Kidney tubule cell (primary cell): ENCODE data around the gene SLC10A7.

Source experiments
- DNase-seq: peaks from one replicate; pipeline ENCODE4 v3.0.0-alpha.2; 2018; ENCODE audit warnings: low spot score

The SLC10A7 gene

DNA sequence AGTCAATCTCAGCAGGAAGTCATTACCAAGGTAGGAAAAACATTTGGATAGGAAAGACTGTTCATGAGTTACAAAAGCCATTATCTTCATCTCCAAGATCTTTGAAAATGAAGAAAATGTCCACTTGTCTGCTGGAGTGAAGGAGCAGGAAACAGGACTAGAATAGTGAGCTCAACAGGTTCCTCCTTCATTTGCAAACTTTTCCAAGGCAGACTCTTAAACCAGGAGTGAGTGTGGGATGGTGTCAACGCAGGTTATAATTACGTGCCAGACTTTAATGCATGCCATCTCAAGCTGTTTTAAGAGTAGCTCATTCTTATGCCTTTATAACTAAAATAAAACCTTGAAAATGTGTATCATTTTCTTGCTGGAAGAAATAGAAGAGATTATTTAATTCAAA, 310.9 kb downstream of the SLC10A7 start:
- DNase-seq: no peak

DNA sequence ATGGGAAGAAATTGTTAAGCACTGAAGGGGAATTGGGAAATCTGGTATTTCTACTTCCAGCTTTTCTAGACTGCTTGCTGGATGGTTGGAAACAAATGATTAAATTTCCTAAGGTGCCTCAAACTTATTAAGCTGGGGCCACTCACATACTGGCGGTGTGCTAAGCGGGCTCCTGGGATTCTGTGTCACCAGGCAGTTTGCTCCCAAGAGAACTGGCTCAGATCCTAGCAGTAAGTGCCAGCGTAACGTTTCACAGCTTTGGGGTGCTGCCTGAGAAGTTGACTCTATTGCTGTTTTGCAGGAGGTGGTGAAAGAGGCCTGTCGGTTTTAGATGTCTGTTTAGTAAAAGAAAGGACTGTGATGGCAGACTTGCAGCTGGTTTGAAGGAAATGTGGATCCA, 314.3 kb downstream of the SLC10A7 start:
- DNase-seq: no peak
